Neural cell (in vitro differentiated cells): ENCODE measurements around the gene PPFIA1. TPM values are rescaled to one million over a fixed set of nuclear protein-coding genes. Genes with fewer than 3 reads are reported as not detected.

Source experiments
- H2AFZ ChIP-seq: fragments of 200-600, 300-800 bp; sonication (generic), shearing (Covaris generic); 2 replicates; pipeline ENCODE4 v1.6.0; 2014; ENCODE audit warnings: low read depth, mild to moderate bottlenecking, antibody characterized with exemption, low read length, moderate library complexity
- H3F3A ChIP-seq: fragments of 200-600 bp; shearing (Covaris generic); 2 replicates; pipeline ENCODE4 v1.6.1; 2016; ENCODE audit warnings: mild to moderate bottlenecking, moderate library complexity, mixed read lengths, antibody characterized with exemption, low read length; ENCODE audit not compliant: insufficient read depth, poor library complexity, severe bottlenecking
- H3K27ac ChIP-seq: fragments of 200-600, 300-800 bp; sonication (generic), shearing (Covaris generic); 2 replicates; pipeline ENCODE4 v1.5.1; 2014; ENCODE audit warnings: mild to moderate bottlenecking, low read length, moderate library complexity
- H3K27me3 ChIP-seq: fragments of 300-800, 200-600 bp; sonication (generic), shearing (Covaris generic); 2 replicates; pipeline ENCODE4 v1.6.0; 2014; ENCODE audit warnings: mild to moderate bottlenecking, low read depth, low read length, moderate library complexity; ENCODE audit not compliant: insufficient read depth
- H3K36me3 ChIP-seq: fragments of 300-800, 200-600 bp; sonication (generic), shearing (Covaris generic); 2 replicates; pipeline ENCODE4 v1.5.1; 2014; ENCODE audit warnings: mild to moderate bottlenecking, antibody characterized with exemption, low read length, moderate library complexity; ENCODE audit not compliant: insufficient read depth
- H3K4me2 ChIP-seq: fragments of 300-800, 200-600 bp; sonication (generic), shearing (Covaris generic); 2 replicates; pipeline ENCODE4 v1.6.0; 2014; ENCODE audit warnings: mild to moderate bottlenecking, low read length
- H3K4me3 ChIP-seq: fragments of 300-800, 200-600 bp; sonication (generic), shearing (Covaris generic); 2 replicates; pipeline ENCODE4 v1.5.1; 2014; ENCODE audit warnings: mild to moderate bottlenecking, low read length, moderate library complexity
- H3K79me2 ChIP-seq: fragments of 200-600 bp; shearing (Covaris generic); replicated peaks from 2 replicates; pipeline ENCODE4 v1.6.0; 2014; ENCODE audit warnings: mild to moderate bottlenecking, low read length, moderate library complexity; ENCODE audit not compliant: insufficient read depth
- H3K9ac ChIP-seq: fragments of 300-800, 200-600 bp; sonication (generic), shearing (Covaris generic); 2 replicates; pipeline ENCODE4 v1.6.1; 2016; ENCODE audit warnings: mild to moderate bottlenecking, low read length, mixed read lengths
- H3K9me2 ChIP-seq: fragments of 200-600 bp; shearing (Covaris generic); 2 replicates; pipeline ENCODE4 v1.6.1; 2016; ENCODE audit warnings: mild to moderate bottlenecking, low read length, mixed read lengths; ENCODE audit not compliant: insufficient read depth
- H3K9me3 ChIP-seq: fragments of 200-600, 300-800 bp; sonication (generic), shearing (Covaris generic); 2 replicates; pipeline ENCODE4 v1.6.1; 2016; ENCODE audit warnings: mild to moderate bottlenecking, mixed run types, low read length, moderate library complexity, mixed read lengths
- H4K20me1 ChIP-seq: fragments of 200-600 bp; shearing (Covaris generic); 2 replicates; pipeline ENCODE4 v1.6.1; 2016; ENCODE audit warnings: mild to moderate bottlenecking, mixed run types; ENCODE audit not compliant: insufficient read depth
- EP300 ChIP-seq: fragments of 450-650 bp; conservative IDR thresholded peaks from 2 replicates; pipeline ENCODE4 v1.6.1; 2014; ENCODE audit warnings: antibody characterized with exemption, mild to moderate bottlenecking, moderate library complexity; ENCODE audit not compliant: poor library complexity, severe bottlenecking
- EZH2 ChIP-seq: fragments of 200-600, 300-800 bp; shearing (Covaris generic), sonication (generic); IDR thresholded peaks from 2 replicates; pipeline ENCODE4 v1.6.1; 2014; ENCODE audit warnings: antibody characterized with exemption, low read length, borderline replicate concordance, mild to moderate bottlenecking; ENCODE audit not compliant: insufficient read depth, poor library complexity, severe bottlenecking
- MXI1 ChIP-seq: fragments of 450-650 bp; conservative IDR thresholded peaks from 2 replicates; pipeline ENCODE4 v1.6.1; 2014; ENCODE audit warnings: antibody characterized with exemption, mild to moderate bottlenecking; ENCODE audit not compliant: poor library complexity, severe bottlenecking
- POLR2AphosphoS5 ChIP-seq: IDR thresholded peaks from 2 replicates; pipeline ENCODE4 v1.6.1; 2012
- RAD21 ChIP-seq: fragments of 450-650 bp; conservative IDR thresholded peaks from 2 replicates; pipeline ENCODE4 v1.6.1; 2014; ENCODE audit warnings: antibody characterized with exemption, mild to moderate bottlenecking, moderate library complexity
- SMC3 ChIP-seq: fragments of 450-650 bp; conservative IDR thresholded peaks from 2 replicates; pipeline ENCODE4 v1.6.1; 2014; ENCODE audit warnings: antibody characterized with exemption, mild to moderate bottlenecking, moderate library complexity; ENCODE audit not compliant: poor library complexity
- TAF1 ChIP-seq: IDR thresholded peaks from 2 replicates; pipeline ENCODE4 v1.6.1; 2012; ENCODE audit warnings: low read depth
- polyA plus RNA-seq: library from polyadenylated mRNA; depleted of rRNA; stranded (reverse); fragments of >200 nt; gene quantifications from 2 replicates; pipeline ENCODE4 v1.2.3, GENCODE V29; 2014
- TF ChIP-seq, protein P1 (sequence below): IDR thresholded peaks from 2 replicates; pipeline ENCODE4 v1.6.1; 2012; ENCODE audit warnings: borderline replicate concordance
- TF ChIP-seq, protein P2 (sequence below): fragments of 450-650 bp; IDR thresholded peaks from 2 replicates; pipeline ENCODE4 v1.5.1; 2014; ENCODE audit warnings: antibody characterized with exemption, mild to moderate bottlenecking, moderate library complexity; ENCODE audit not compliant: poor library complexity, severe bottlenecking

The PPFIA1 gene
- polyA plus RNA-seq, 1 donor from 2014 or later: 48.9 TPM

DNA sequence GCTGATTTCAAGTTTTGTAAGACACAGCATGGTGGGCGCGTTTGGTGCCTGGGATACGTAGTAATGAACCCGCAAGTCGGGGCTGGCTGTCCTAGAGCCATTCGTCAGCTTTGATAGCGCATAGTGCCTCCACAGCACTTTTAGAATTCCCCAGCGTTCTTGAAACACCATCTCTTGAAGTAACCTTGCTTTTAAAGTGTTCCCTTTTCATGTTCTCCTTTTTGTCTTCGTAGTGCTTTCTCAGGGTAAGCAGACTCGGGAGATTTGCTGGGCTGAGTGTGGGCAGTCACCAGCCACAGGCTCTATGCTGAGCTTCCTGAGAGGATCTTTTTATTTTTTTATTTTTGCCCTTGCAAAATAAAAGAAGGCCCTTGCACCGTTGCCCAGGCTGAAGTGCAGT lies 88.3 kb downstream of the PPFIA1 start:
- Histone ChIP-seq H4K20me1 (no peaks in the 10 kb centered on the region), H3K9me2 (no peaks in the 10 kb centered on the region), H3K79me2 (no peaks in the 10 kb centered on the region), H3K4me3 (no peak overlapping the region), H3K27ac (no peak overlapping the region), H3K9me3 (no peaks in the 10 kb centered on the region), H3F3A (no peaks in the 10 kb centered on the region), H3K4me2 (no peak overlapping the region), H2AFZ (no peak overlapping the region), H3K27me3 (no peaks in the 10 kb centered on the region), H3K36me3 (peaks cover 18% of the 10 kb centered on the region), H3K9ac (no peak overlapping the region)
- TF ChIP-seq, protein P1, sequence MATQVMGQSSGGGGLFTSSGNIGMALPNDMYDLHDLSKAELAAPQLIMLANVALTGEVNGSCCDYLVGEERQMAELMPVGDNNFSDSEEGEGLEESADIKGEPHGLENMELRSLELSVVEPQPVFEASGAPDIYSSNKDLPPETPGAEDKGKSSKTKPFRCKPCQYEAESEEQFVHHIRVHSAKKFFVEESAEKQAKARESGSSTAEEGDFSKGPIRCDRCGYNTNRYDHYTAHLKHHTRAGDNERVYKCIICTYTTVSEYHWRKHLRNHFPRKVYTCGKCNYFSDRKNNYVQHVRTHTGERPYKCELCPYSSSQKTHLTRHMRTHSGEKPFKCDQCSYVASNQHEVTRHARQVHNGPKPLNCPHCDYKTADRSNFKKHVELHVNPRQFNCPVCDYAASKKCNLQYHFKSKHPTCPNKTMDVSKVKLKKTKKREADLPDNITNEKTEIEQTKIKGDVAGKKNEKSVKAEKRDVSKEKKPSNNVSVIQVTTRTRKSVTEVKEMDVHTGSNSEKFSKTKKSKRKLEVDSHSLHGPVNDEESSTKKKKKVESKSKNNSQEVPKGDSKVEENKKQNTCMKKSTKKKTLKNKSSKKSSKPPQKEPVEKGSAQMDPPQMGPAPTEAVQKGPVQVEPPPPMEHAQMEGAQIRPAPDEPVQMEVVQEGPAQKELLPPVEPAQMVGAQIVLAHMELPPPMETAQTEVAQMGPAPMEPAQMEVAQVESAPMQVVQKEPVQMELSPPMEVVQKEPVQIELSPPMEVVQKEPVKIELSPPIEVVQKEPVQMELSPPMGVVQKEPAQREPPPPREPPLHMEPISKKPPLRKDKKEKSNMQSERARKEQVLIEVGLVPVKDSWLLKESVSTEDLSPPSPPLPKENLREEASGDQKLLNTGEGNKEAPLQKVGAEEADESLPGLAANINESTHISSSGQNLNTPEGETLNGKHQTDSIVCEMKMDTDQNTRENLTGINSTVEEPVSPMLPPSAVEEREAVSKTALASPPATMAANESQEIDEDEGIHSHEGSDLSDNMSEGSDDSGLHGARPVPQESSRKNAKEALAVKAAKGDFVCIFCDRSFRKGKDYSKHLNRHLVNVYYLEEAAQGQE: no peak
- no peak for TF ChIP-seq SMC3
- TF ChIP-seq, protein P2, sequence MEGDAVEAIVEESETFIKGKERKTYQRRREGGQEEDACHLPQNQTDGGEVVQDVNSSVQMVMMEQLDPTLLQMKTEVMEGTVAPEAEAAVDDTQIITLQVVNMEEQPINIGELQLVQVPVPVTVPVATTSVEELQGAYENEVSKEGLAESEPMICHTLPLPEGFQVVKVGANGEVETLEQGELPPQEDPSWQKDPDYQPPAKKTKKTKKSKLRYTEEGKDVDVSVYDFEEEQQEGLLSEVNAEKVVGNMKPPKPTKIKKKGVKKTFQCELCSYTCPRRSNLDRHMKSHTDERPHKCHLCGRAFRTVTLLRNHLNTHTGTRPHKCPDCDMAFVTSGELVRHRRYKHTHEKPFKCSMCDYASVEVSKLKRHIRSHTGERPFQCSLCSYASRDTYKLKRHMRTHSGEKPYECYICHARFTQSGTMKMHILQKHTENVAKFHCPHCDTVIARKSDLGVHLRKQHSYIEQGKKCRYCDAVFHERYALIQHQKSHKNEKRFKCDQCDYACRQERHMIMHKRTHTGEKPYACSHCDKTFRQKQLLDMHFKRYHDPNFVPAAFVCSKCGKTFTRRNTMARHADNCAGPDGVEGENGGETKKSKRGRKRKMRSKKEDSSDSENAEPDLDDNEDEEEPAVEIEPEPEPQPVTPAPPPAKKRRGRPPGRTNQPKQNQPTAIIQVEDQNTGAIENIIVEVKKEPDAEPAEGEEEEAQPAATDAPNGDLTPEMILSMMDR: no peak
- TF ChIP-seq RAD21: no peak
- TF ChIP-seq EP300: no peak
- no peak for TF ChIP-seq POLR2AphosphoS5
- TF ChIP-seq MXI1: no peak
- no peak for TF ChIP-seq TAF1
- no peak for TF ChIP-seq EZH2

DNA sequence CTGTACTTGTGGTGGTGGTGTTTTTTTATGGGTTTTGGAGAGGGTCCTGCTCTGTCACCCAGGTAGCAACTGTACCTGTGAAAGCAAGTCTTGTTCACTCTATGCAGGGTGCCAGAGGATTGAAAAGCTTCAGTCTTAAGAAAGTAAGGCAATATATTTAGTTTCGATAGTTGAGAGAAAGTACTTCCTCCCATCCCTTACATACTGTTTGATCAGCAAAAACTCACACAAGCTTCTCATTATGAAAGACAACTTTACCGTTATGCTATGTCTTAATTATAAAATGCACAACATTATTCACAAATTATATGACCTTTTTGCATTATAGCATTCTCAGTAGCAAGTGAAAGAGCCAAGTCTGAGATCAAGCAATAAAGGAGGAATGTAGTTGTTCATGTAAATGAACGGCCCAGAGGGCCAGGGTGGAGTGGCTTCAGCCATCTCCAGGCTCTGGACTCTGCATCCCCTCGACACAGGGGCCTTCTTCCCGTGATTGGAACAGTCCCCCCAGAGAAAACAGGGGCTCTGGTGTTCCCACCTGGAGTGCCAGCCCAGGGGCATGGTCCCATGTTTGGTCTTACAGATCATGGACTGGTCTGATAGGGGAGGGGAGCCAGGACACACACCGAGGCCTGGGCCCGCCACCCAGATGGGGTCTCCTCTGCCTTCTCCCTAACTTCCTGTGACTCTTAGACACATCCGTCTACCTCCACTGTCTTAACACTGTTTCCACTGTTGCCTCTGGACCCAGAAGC lies 89.1 kb downstream of the PPFIA1 start:
- Histone ChIP-seq H4K20me1 (no peaks in the 10 kb centered on the region), H3F3A (no peaks in the 10 kb centered on the region), H3K27me3 (no peaks in the 10 kb centered on the region), H3K4me3 (no peak overlapping the region), H3K9ac (no peak overlapping the region), H3K9me3 (no peaks in the 10 kb centered on the region), H2AFZ (no peak overlapping the region), H3K79me2 (no peaks in the 10 kb centered on the region), H3K9me2 (no peaks in the 10 kb centered on the region), H3K36me3 (peaks cover 18% of the 10 kb centered on the region), H3K27ac (no peak overlapping the region), H3K4me2 (no peak overlapping the region)
- TF ChIP-seq, protein P1: no peak
